Caki2 (cell line): ENCODE results near the gene CBFA2T3. TPM values are rescaled to one million over a fixed set of nuclear protein-coding genes. Genes with fewer than 3 reads are reported as not detected.

Experiments used
- DNase-seq: peaks from one replicate; pipeline ENCODE4 v3.0.0-alpha.2; 2015; ENCODE audit warnings: low read depth
- in situ Hi-C: cut with HindIII; loops from 2 replicates; pipeline ENCODE4 v1.10.0; 2016; ENCODE audit warnings: low sequenced_read_pairs, low pct_unique_long_range_greater_than_20kb, mixed read lengths
- total RNA-seq: library from RNA; depleted of rRNA; stranded (reverse); fragments of >200 nt; shearing (Covaris generic); gene quantifications from 2 replicates; pipeline ENCODE4 v1.2.3, GENCODE V29; 2014; ENCODE audit warnings: low replicate concordance

The CBFA2T3 gene
- total RNA-seq, 1 experiment from 2014 or later = 0.27 TPM

DNA sequence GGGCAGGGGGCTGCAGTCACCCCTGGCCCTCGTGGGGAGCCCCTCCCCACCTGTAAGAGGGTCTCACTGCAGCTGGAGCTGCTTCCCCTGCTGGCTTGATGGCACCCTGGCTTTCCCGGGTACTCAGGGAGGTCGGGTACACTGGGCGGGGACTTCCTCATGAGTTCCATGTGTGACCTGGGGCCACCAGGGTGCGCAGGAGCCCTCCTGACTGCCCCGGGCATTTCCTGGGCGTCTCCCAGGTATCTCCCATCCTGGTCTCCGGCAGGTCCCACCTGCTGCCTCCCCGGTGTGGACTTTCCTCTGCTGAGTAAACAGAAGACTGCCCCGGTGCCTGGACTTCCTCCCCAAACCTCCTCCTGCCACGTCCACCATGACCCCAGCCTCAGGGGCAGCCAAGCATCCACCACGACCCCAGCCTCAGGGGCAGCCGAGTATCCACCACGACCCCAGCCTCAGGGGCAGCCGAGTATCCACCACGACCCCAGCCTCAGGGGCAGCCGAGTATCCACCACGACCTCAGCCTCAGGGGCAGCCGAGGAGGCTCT lies 40.9 kb downstream of the CBFA2T3 start:
- no peak for DNase-seq
- in situ Hi-C loops = no loop called here

DNA sequence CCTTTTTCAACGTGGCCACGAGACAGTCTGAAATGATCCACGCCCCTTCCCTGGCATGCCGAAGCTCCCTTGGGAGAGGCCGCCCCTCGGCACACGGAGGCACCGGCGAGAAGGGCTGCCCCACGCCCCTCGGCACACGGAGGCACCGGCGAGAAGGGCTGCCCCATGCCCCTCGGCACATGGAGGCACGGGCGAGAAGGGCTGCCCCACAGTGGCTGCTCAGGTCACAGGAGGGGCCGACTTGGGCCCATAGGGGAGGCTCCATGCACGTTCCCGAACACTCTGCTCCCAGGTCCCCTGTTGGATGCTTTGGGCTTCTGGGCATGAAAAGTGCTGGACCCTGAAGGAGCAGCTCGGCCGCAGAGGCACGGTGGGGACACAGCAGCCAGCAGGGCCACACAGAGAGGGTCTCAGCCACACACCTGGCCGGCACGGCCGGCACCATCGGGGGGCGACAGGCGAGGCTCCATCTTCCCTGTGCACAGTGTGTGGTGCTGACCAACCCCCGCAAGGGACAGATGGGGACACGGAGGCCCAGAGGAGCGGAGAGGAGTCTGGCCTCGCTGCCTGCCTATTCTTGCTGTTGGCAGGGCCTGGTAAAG lies 42.8 kb downstream of the CBFA2T3 start:
- no peak for DNase-seq
- in situ Hi-C loops = no loop called here

DNA sequence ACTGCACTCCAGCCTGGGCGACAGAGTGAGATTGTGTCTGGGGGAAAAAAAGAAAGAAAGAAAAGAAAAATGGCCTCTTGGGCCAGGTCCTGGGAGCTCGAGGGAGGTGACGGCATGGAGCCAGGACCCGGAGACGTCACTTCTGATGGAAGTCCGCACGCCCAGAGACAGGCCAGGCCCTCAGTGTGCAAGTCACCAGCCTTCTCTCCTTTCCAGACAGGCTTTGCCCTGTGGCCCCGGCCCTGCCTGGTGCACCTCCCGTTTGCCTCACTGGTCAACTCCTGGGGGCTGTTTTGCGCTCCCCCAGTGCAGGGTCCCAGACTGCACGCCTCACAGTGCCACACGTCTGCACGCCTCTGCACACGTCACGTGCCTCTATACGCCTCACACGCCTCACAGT lies 44.1 kb downstream of the CBFA2T3 start:
- in situ Hi-C loops = no loop called here
- DNase-seq = no peak

DNA sequence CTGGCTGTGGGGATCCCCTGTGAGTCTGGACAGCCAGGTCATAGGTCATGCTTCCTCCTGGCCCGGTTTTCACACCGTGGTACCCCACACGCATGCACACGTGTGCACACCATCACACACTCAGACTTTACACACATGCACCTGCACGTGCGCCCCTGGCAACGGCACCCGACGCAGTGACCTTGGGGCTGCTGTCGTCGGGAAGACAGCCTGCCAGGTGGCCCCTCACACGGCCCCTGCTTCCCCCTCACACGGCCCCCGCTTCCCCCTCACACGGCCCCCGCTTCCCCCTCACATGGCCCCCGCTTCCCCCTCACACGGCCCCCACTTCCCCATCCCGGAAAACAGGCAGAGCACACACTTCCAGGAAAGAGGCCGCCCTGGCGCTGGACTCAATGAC lies 45.1 kb downstream of the CBFA2T3 start:
- in situ Hi-C loops = no loop called here
- no peak for DNase-seq

DNA sequence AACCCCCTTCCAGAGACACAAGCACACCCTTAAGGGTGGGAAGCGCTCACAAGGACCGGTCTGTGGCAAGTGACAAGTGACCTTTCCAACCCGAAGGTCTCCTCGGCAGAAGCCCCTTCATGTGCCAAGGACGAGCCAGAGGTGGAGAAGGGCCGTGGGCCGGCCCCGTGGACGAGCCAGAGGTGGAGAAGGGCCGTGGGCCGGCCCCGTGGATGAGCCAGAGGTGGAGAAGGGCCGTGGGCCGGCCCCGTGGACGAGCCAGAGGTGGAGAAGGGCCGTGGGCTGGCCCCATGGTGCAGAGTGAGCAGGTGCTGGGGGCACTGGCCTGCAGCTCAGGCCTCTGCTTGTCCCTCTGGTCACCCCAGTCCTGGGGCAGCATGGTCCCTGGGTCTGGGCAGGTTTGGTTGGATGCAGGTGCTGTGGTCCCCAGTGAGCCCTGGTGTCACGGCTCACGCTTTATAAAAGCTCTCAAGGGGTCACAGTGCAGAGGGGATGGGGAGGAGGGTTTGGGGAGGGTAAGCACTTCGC lies 45.6 kb downstream of the CBFA2T3 start:
- in situ Hi-C loops = no loop called here
- no peak for DNase-seq

DNA sequence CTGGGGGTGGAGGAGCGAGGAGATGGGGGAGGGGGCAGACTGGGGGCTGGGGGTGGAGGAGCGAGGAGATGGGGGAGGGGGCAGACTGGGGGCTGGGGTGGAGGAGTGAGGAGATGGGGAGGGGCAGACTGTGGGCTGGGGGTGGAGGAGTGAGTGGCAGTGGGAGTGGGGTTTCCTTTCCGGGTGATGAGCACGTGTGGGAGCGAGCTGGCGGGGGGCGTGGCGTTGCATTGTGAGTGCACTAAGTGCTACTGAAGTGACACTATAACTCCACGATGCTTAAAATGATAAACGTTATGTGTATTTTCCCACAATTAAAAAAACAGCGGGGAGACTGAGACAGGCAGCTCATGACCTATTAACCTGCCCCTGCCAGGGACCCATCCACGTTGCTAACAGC lies 46.3 kb downstream of the CBFA2T3 start:
- in situ Hi-C loops = no loop called here
- DNase-seq = no peak

DNA sequence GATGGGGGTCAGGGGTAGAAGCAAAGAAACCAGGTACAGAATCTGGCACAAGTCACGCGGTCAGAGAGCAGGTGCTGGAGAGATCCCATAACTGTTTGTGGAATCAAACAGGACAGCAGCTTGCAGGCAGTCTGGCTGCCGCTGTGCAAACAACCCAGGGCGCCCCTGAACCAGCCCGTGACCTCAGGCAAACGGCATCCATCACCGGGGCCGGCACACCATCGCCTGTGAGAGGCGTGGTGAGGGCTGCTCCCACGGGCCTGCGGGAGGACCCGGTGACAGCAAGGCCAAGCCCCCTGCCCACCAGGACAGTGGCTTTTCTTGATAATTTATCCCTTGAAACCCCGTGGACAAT lies 47.9 kb downstream of the CBFA2T3 start:
- in situ Hi-C loops = no loop called here
- no peak for DNase-seq

DNA sequence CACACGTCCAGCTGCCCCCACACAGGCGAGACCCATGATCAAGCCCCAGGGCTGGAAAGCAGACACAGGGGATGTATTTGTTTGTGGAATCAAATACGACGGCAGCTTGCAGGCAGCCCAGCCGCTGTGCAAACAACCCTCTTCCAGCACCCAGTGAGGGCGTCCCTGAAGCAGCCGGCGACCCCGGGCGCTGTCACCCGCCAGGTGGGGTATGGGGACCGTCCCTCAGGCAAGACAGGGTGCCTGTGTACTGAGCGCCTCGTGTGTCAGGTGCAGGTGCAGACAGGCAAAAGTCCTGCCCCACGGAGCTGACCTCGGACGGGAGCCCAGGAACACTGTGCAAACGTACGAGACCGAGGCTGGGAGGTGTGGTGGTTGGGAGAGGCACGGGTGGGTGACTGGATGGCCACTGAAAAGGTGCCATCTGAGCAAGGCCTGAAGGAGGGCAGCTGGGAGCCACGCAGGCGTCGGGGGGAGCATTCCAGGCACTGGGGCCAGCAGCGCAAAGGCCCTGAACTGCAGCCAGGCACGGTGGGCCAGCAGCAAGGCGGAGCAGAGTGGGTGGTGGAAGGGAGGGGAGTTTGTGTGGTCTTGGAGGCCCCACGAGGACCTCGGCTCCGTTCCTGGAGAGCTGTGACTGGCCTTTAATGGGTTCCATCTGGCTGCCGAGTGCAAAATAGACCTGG lies 48.5 kb downstream of the CBFA2T3 start:
- DNase-seq = no peak
- in situ Hi-C loops = no loop called here

DNA sequence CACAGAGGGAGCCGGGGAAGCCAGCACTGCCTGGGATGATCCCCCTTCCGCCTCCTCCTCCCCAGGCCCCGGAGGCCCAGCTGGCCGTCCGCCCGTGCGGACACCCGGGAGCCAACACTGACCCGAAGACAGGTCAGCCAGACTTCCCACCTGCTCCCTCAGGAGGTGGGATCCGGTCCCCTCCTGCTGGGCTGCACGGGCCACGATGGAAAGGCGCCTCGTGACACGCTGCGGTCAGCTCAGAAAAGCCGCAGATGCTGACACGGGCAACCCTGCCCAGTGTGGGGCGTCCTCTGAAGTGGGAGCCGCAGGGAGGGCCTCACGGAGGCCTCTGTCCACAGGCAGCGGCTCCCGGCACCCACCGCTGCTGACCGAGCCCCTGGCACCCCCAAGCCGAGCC lies 49.3 kb downstream of the CBFA2T3 start:
- no peak for DNase-seq
- in situ Hi-C loops = no loop called here

DNA sequence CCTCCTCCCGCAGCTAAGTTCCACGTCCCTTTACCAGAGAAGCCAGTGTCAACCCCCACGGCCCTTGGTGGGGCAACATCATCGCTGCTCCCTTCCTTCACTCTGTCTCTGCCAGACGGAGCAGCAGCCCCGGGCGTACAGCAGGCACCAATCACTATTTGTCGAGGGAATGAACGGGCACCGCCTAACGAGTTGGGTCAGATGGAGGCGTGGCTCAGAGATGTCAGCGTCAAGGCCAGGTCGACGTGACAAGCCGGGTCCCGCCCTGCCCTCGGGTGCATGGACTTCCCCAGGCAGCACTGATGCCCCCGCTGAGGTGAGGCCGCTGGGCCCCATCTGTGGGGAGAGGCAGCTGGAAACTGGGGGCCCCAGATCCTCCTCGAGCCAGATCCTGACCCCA lies 50.0 kb downstream of the CBFA2T3 start:
- DNase-seq = no peak
- in situ Hi-C loops = no loop called here

DNA sequence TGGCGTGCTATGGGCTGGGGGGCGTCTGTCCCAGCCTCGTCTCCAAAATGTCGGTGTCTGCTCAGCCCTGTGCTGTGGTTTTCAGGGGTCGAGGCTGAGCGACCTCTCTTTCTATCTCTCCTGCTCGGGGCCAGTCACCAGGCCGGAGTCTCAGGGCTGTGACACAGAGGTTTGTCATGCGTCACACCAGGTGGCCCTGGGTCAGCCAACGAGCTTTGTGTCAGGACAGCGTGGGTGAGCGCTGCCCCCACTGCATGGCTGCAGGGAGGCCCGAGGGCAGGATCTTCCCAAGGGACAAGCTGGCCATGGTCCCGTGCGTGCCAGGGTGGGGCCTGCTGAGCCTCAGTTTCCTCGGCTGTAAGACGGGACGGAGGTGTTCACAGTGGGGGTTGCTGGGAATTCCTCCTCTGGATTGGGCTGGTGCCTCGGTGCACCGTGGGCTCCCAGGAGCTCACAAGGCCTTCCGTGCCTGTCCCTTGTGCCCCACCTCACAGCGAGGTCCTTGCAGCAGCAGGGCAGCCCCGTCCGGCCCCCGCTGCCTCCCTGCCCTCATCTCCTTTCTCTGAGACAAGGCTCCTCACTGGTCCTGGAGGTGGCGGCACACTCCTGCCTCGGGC lies 50.5 kb downstream of the CBFA2T3 start:
- in situ Hi-C loops = no loop called here
- DNase-seq = peak; percentile 68

DNA sequence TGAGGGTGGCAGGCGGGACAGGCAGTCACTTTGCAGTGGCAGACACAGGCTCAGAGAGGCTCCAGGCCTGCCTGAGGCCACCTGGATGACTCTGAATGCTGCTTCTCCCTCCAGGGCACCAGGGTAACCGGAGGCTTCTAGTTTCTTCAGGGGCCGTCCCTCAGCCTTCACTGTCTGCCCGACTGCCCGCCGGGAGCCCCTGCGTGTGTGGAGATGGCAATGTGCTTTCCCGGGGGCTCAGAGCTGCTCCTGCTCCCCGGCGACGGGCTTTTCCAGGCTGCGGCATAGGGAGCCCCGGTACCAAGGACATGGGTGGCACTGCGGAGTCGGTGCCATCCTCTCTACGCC lies 51.5 kb downstream of the CBFA2T3 start:
- in situ Hi-C loops = no loop called here
- no peak for DNase-seq

DNA sequence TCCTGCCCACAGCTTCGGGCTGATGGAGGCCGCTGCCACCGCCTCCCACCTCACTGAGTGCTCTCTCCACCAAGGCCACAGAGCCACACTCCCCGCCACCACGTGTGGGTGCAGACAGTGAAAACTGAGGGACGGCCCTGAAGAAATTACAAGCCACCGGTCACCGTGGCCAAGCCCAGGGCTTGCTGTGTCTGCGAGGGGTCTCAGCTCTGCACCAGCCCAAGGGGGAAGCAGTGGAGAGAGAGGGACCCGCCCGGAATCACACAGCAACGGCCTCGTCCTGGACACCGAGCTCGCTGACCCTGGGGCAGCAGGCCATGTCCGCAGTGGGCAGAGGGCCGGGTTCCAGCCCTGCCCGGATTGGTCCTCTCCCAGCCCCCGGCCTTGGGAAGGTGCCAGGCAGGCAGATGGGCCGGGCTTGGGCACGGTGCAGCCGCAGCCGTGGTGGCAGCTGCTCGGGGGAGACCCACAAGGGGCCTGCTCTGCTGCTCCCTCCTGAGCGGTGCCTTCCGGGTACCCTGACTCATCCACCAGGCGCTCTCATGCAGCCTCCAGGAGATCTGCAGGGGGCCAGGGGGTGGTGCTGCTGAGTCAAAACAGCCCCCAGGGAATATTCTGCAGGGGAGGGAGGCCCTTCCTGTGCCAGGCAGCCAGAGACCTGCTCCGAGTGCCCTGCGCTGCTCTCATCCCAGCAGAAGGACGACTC lies 52.0 kb downstream of the CBFA2T3 start:
- DNase-seq = peak; percentile 90
- in situ Hi-C loops = no loop called here

DNA sequence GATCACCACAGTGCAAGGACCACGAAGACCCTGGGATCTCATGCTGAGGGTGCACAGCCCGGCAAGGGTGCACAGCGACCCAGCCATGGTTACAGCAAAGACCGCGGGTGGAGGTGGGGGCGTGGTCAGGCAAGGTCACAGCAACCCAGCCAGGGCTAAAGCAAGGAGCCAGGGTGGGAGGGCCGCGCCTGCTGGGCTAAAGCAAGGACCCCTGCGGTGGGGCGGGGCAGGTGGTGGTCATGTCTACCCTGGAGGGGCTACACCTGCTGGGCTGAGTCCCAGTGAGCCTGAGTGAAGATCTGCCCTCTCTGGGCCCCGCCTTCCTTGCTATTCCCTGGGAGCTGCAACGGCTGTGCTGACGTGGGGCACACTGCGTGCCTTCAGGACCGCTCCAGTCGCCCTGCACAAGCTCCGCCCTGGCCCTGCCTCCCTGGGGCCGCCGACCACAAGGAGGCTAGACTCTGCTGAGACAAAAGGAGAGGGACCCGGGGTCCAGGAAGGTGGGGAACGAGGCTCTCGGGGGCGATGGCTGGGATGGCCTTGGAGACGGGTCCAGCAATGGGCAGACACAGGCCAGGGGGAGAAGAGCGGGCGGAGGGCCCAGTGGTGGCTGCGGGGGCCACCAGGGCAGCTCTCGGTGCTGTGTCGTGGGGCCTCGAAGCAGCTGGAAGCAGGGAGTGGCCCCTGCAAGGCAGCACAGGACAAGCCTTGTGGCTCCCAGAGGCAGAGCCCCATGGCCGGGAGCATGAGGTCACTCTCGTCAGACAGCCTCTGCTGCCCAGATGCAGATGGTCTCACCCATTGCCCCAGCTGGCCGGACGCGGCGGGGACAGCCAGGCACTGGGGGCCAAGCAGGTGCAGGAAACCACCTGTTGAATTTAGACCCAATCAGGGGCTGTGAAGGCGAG lies 52.8 kb downstream of the CBFA2T3 start:
- in situ Hi-C loops = no loop called here
- DNase-seq = no peak

DNA sequence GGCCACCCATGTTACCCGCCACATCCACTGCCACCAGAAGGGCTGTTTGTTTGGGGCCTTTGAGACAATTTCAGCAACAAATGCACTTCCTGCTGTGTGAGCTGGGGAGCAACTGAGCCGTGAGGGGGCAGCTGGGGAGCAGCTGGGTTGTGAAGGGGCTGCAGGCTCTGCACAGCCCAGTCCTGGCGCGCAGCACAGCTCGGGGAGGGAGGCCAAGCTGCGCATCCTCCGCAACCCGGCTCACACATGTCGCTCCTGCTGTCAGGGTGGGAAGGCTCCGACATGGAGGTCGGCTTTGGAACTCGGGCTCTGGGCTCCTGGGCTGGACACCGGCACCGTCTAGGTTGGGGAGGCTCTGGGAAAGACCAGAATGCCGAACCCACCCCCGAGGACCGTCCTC lies 53.6 kb downstream of the CBFA2T3 start:
- DNase-seq = no peak
- in situ Hi-C loops = no loop called here

DNA sequence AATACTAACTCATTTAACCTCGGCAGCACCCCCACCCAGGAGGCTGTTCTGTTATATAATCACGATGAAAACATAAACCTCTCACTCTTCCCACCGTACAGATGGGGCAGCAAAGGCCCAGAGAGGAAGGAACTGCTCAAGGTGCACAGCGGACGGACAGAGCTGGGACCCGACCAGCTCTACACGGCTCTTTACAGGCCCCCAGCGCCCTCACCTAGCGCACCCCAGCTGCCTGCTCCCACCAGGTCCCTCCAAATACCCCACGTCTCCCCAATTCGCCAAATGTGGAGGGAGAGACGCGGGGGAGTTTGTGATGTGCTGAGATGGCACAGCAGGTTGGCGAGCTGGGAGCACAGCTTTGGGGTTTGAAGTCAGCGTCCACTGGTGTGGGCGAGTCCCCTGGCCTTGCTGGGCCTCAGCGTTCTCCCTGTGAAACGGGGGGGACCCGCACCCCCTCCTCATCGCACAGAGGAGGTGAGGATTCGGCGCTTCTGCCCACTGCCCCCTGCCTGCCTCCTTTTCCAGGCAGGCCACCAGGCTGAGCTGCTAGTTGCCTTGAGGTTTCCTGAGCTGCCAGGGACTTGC lies 54.1 kb downstream of the CBFA2T3 start:
- in situ Hi-C loops = no loop called here

DNA sequence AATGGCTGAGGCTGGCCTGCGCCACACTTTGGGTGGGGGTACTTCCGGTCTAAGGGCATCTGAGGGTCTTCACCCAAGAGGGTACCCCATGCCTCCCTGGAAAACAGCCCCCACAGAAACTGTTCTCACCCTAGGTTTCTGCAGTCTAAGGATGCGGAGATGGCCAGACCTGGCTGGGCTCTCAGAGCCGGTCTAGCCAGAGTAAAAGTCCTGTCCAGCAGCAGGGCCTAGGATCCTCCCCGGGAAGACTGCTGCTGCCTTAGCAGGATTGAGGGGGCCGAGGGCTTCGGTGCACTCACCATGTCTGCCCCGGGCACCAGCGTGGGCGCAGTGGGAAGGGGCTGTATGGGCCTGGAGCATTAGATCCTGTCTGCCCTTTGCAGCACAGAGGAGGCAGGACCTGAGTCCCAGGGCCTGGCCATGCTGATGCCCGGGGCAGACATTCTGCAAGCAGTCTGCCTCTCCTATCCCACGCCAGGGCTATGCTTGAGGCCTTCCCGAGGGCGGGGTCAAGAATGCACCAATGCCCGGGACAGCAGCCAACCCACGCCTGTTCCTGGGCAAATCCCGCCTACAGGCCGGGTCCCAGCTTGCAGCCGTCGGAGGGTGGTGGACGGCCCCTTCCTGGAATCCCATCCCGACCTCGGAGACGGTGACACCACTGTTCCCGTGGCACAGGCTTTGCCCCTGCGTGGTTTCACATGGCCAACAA lies 54.7 kb downstream of the CBFA2T3 start:
- peak; percentile 77 for DNase-seq

More for the DNA sequence above, 54.1 kb downstream of the CBFA2T3 start:
- no peak for DNase-seq

More for the DNA sequence above, 54.7 kb downstream of the CBFA2T3 start:
- in situ Hi-C loops = no loop called here
